Parathyroid adenoma (tissue), 2 donors: ENCODE measurements around the gene TRERF1.

Experiments used
- H2AFZ ChIP-seq: fragments of 300-600 bp; sonication (generic); one replicate; pipeline ENCODE4 v1.7.0; 2017; ENCODE audit warnings: antibody characterized with exemption, mild to moderate bottlenecking
- H3K27ac ChIP-seq: fragments of 300-600 bp; sonication (generic); one replicate; pipeline ENCODE4 v1.7.0; 2017
- H3K27me3 ChIP-seq: fragments of 300-600 bp; sonication (generic); one replicate; pipeline ENCODE4 v1.7.0; 2017; ENCODE audit warnings: low read length; ENCODE audit not compliant: control insufficient read depth, insufficient read depth
- H3K36me3 ChIP-seq: fragments of 300-600 bp; sonication (generic); one replicate; pipeline ENCODE4 v1.7.0; 2017; ENCODE audit warnings: low read length; ENCODE audit not compliant: control insufficient read depth, insufficient read depth
- H3K4me1 ChIP-seq: fragments of 300-600 bp; sonication (generic); one replicate; pipeline ENCODE4 v1.7.0; 2017; ENCODE audit warnings: control low read depth
- H3K4me2 ChIP-seq: fragments of 300-600 bp; sonication (generic); one replicate; pipeline ENCODE4 v1.7.0; 2017; ENCODE audit warnings: low read length
- H3K4me3 ChIP-seq: fragments of 300-600 bp; sonication (generic); one replicate; pipeline ENCODE4 v1.7.0; 2017; ENCODE audit warnings: low read depth, low read length
- H3K79me2 ChIP-seq: fragments of 300-600 bp; sonication (generic); one replicate; pipeline ENCODE4 v1.7.0; 2017; ENCODE audit warnings: control low read depth
- H3K9ac ChIP-seq: fragments of 300-600 bp; sonication (generic); one replicate; pipeline ENCODE4 v1.7.0; 2017; ENCODE audit warnings: mild to moderate bottlenecking
- H3K9me3 ChIP-seq: fragments of 300-600 bp; sonication (generic); one replicate; pipeline ENCODE4 v1.7.0; 2017; ENCODE audit warnings: low read length; ENCODE audit not compliant: control insufficient read depth
- CTCF ChIP-seq: fragments of 300-600 bp; sonication (generic); IDR thresholded peaks from one replicate; pipeline ENCODE4 v1.7.0; 2017; ENCODE audit warnings: antibody characterized with exemption, mild to moderate bottlenecking
- donor health status: primary hyperparathyroidism.

Gene TRERF1

GRCh38 chr6:42225029-42225339, 226.7 kb downstream of the TRERF1 start:
- Histone ChIP-seq H2AFZ (no peak overlapping the region), H3K4me3 (no peak overlapping the region), H3K27ac (no peak overlapping the region), H3K9me3 (no peaks in the 10 kb centered on the region), H3K27me3 (no peaks in the 10 kb centered on the region), H3K79me2 (no peaks in the 10 kb centered on the region), H3K9ac (no peak overlapping the region), H3K4me2 (no peak overlapping the region), H3K4me1 (no peaks in the 10 kb centered on the region), H3K36me3 (no peaks in the 10 kb centered on the region)
- no peak for TF ChIP-seq CTCF

- Histone ChIP-seq H3K9me3 (no peaks in the 10 kb centered on the region), H3K27ac (no peak overlapping the region), H3K4me3 (no peak overlapping the region), H3K4me2 (no peak overlapping the region), H3K4me1 (no peaks in the 10 kb centered on the region), H3K79me2 (no peaks in the 10 kb centered on the region), H2AFZ (no peak overlapping the region), H3K9ac (no peak overlapping the region), H3K36me3 (no peaks in the 10 kb centered on the region), H3K27me3 (no peaks in the 10 kb centered on the region)
- no peak for TF ChIP-seq CTCF
Observed at GRCh38 chr6:42224222-42225028, 227.3 kb downstream of the TRERF1 start.

GRCh38 chr6:42222448-42222847, 229.3 kb downstream of the TRERF1 start:
- no peaks in the 10 kb centered on the region for H3K27me3 ChIP-seq
- no peaks in the 10 kb centered on the region for H3K79me2 ChIP-seq
- no peak overlapping the region for H3K27ac ChIP-seq

GRCh38 chr6:42221546-42221945, 230.2 kb downstream of the TRERF1 start:
- peaks cover 1% of the 10 kb centered on the region for H3K79me2 ChIP-seq
- H3K27ac ChIP-seq = no peak overlapping the region
- TF ChIP-seq CTCF = no peak
- H3K4me2 ChIP-seq = no peak overlapping the region
- H3K4me1 ChIP-seq = peaks cover 5% of the 10 kb centered on the region
- no peak overlapping the region for H2AFZ ChIP-seq
- no peaks in the 10 kb centered on the region for H3K36me3 ChIP-seq
- no peaks in the 10 kb centered on the region for H3K27me3 ChIP-seq
- no peaks in the 10 kb centered on the region for H3K9me3 ChIP-seq
- H3K9ac ChIP-seq = no peak overlapping the region
- no peak overlapping the region for H3K4me3 ChIP-seq

More at GRCh38 chr6:42222448-42222847, 229.3 kb downstream of the TRERF1 start:
- Histone ChIP-seq H3K36me3 (no peaks in the 10 kb centered on the region), H3K4me3 (no peak overlapping the region), H3K4me2 (no peak overlapping the region), H3K9me3 (no peaks in the 10 kb centered on the region), H3K9ac (no peak overlapping the region), H3K4me1 (peaks cover 3% of the 10 kb centered on the region), H2AFZ (no peak overlapping the region)
- no peak for TF ChIP-seq CTCF

- Histone ChIP-seq H3K4me1 (peaks cover 7% of the 10 kb centered on the region), H3K27me3 (no peaks in the 10 kb centered on the region), H3K36me3 (no peaks in the 10 kb centered on the region), H3K9me3 (no peaks in the 10 kb centered on the region), H3K27ac (no peak overlapping the region), H3K4me3 (no peak overlapping the region), H3K9ac (no peak overlapping the region), H3K79me2 (peaks cover 4% of the 10 kb centered on the region), H2AFZ (no peak overlapping the region), H3K4me2 (no peak overlapping the region)
- TF ChIP-seq CTCF = no peak
Observed at GRCh38 chr6:42220807-42221206, 230.9 kb downstream of the TRERF1 start.
